Glomerular visceral epithelial cell (primary cell): ENCODE results near the gene DAGLA.

Source experiments
- DNase-seq: peaks from one replicate; pipeline ENCODE4 v3.0.0-alpha.2; 2016; ENCODE audit errors: extremely low spot score

DAGLA gene

GRCh38 chr11:61745781-61746441 is 65.7 kb downstream of the DAGLA start:
- DNase-seq, result no peak

- no peak for DNase-seq
These were observed 66.4 kb downstream of the DAGLA start for GRCh38 chr11:61746442-61747191.

- peak; percentile 75 for DNase-seq
These were observed 67.2 kb downstream of the DAGLA start for GRCh38 chr11:61747192-61747966.

GRCh38 chr11:61747967-61748285 is 67.7 kb downstream of the DAGLA start:
- DNase-seq, result no peak

GRCh38 chr11:61749591-61750217 is 69.5 kb downstream of the DAGLA start:
- no peak for DNase-seq

- DNase-seq, result no peak
These were observed 70.6 kb downstream of the DAGLA start for GRCh38 chr11:61750631-61751273.

GRCh38 chr11:61751384-61751783 is 71.2 kb downstream of the DAGLA start:
- DNase-seq, result no peak

GRCh38 chr11:61752117-61752924 is 72.1 kb downstream of the DAGLA start, which contains the start of gene MYRF:
Gene MYRF (plus strand): TSS chr11:61752636. CDS start chr11:61752745, 109 bp downstream.
- DNase-seq, result peak; percentile 75

- DNase-seq, result no peak
These were observed 72.8 kb downstream of the DAGLA start for GRCh38 chr11:61752925-61753521.

- no peak for DNase-seq
These were observed 73.5 kb downstream of the DAGLA start for GRCh38 chr11:61753672-61754071.

GRCh38 chr11:61754534-61755482 is 74.6 kb downstream of the DAGLA start:
- DNase-seq, result no peak

- DNase-seq, result no peak
These were observed 75.9 kb downstream of the DAGLA start for GRCh38 chr11:61756147-61756451.

- DNase-seq, result peak; percentile 79
These were observed 76.4 kb downstream of the DAGLA start for GRCh38 chr11:61756452-61757212.

GRCh38 chr11:61757213-61757862 is 77.1 kb downstream of the DAGLA start:
- DNase-seq, result no peak

- no peak for DNase-seq
These were observed 80.8 kb downstream of the DAGLA start for GRCh38 chr11:61760946-61761345.

- no peak for DNase-seq
These were observed 81.4 kb downstream of the DAGLA start for GRCh38 chr11:61761440-61762222.

- DNase-seq, result no peak
These were observed 82.0 kb downstream of the DAGLA start for GRCh38 chr11:61762223-61762615.
